Activated CD4-positive, alpha-beta memory T cell treated with anti-CD3 and anti-CD28 coated beads for 36 hours (primary cell): ENCODE results near the gene IPO4. TPM values are rescaled to one million over a fixed set of nuclear protein-coding genes. Genes with fewer than 3 reads are reported as not detected.

Experiments used
- CTCF ChIA-PET: fragments of 350-600 bp; sonication (Branson Sonifier 250); formaldehyde crosslinking; loops from one replicate; lab custom pipeline; 2021; ENCODE audit warnings: antibody characterized with exemption, inconsistent platforms; lab: Charles Lee
- POLR2A ChIA-PET: fragments of 350-600 bp; sonication (Branson Sonifier 250); formaldehyde crosslinking; loops from one replicate; lab custom pipeline; 2021; ENCODE audit warnings: antibody characterized with exemption; lab: Charles Lee
- DNase-seq: peaks from one replicate; pipeline ENCODE4 v3.0.0-alpha.2; 2020
- H3K27ac Mint-ChIP-seq: one replicate; pipeline ENCODE4 v1.8.0; 2021; ENCODE audit warnings: mixed read lengths
- H3K27me3 Mint-ChIP-seq: one replicate; pipeline ENCODE4 v1.8.0; 2021; ENCODE audit warnings: mixed read lengths
- H3K36me3 Mint-ChIP-seq: one replicate; pipeline ENCODE4 v1.8.0; 2021; ENCODE audit warnings: mixed read lengths
- H3K4me1 Mint-ChIP-seq: one replicate; pipeline ENCODE4 v1.8.0; 2021; ENCODE audit warnings: low read depth, mixed read lengths
- H3K4me3 Mint-ChIP-seq: one replicate; pipeline ENCODE4 v1.8.0; 2021; ENCODE audit warnings: mild to moderate bottlenecking, mixed read lengths
- H3K9me3 Mint-ChIP-seq: one replicate; pipeline ENCODE4 v1.8.0; 2021; ENCODE audit warnings: mixed read lengths
- intact Hi-C: fragments of 100-400 bp; cut with micrococcal nuclease; formaldehyde crosslinking; loops from one replicate; pipeline ENCODE4 v1.15.1; 2023
- microRNA-seq: library from miRNA; unstranded; fragments of <30 nt; microRNA quantifications from one replicate; pipeline ENCODE4 v1.2.0, GENCODE V29; 2022; ENCODE audit warnings: borderline number of aligned reads, borderline microRNAs expressed, borderline replicate concordance
- total RNA-seq, 2 experiments: library from RNA; stranded (reverse); gene quantifications; one replicate each; pipeline ENCODE4 v1.2.3, GENCODE V29; 2021

The IPO4 gene
- total RNA-seq, 2 experiments from 2014 or later: 69.5 to 72.6 TPM

DNA sequence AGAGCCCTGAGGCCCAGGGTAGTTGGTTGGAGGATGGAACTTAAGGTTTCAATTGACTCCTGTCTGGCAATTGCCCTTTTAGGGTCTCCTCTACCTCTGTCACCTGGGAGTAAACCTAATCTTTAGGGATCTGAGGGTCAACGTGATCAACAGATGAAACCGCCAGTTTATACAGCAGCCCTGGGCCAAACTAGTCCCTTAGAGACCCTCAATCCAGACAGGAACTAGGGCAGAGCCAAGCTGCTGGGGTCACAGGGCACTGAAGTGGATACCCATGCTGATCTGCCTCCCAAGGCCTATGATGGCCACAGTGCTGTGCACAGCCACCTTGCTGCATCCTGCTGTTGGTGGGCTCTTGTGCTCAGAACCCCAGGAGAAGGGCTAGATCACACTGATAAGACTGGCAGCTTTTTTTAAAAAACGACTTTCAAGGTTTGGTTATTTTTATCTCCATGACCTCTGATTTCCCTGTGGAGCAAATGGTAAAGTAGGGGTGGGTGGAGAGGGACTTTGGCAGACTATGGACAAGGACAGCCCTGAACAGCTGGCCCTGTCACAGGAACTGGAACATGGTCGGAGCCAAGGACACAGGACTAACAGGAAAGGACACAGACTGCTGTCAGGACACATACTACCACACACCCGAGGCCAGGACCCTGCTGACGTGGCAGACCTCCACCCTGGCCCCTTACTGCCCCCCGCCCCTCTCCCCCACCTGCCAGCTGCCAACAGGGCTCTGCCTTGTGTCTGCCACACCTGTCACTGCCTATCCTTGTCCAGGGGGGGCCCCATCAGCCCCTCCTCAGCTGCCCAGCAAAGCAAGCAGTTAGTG lies 57.7 kb downstream of the IPO4 start:
- Mint-ChIP-seq H3K27me3 (no peaks in the 10 kb centered on the region), H3K36me3 (no peaks in the 10 kb centered on the region), H3K4me3 (no peak overlapping the region), H3K4me1 (peaks cover 24% of the 10 kb centered on the region), H3K27ac (no peak overlapping the region), H3K9me3 (no peaks in the 10 kb centered on the region)
- ChIA-PET POLR2A (no interaction called here), CTCF (interaction anchor here (0.6 to 0.9 kb wide), 3 partner anchors 10 to 167 kb away, joined by 3 read pairs; partner anchors contain the start of gene EMC9)
- no peak for DNase-seq
- intact Hi-C loops: no loop called here

DNA sequence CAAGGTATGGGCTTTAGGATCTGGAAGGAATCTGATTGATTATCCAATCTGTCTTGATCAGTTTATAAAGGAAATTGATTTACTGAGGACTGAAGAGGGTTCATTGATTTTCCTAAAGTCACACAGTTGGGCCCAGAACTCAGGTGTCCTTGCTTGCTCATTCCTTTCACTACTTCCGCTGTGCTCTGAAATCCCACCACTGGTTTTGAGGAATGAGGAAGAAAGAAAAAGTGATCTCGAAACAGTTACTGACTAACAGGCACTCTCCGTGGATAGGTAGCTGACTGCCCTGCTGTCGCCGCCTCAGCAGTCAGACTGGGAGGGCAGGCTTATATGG lies 58.3 kb downstream of the IPO4 start, which contains the start of gene FITM1:
Gene FITM1 (plus strand): TSS at position 280 of the 337 bp plus-strand sequence. CDS start 905 bp downstream, outside the sequence.
- intact Hi-C loops: no loop called here
- Mint-ChIP-seq H3K27me3 (no peaks in the 10 kb centered on the region), H3K27ac (no peak within 1 kb of the TSS), H3K4me1 (peaks cover 22% of the 10 kb centered on the region), H3K4me3 (no peak within 1 kb of the TSS), H3K9me3 (no peaks in the 10 kb centered on the region), H3K36me3 (no peaks in the 10 kb centered on the region)
- CTCF ChIA-PET: interaction anchor here (0.8 to 0.9 kb wide), 2 partner anchors 11 to 72 kb away, joined by 3 read pairs; partner anchors contain the start of gene EMC9
- no peak for DNase-seq
- POLR2A ChIA-PET: no interaction called here

Small RNAs within 50 kb of the gene (microRNA-seq; reads per million reads assigned to microRNA genes)
- gene MIR7703: not detected

Other genes starting within 250 kb of the IPO4 start
- 10 to 100 TPM; 25.7 to 27.0 TPM for gene DHRS4, start 235.0 kb downstream of the IPO4 start, total RNA-seq
- 10 to 100 TPM; 27.6 to 29.6 TPM for gene DHRS4L2, start 199.9 kb downstream of the IPO4 start, total RNA-seq
- under 1 TPM; 0.75 to 1.00 TPM for gene CARMIL3, start 136.8 kb downstream of the IPO4 start, total RNA-seq
- not detected for gene CPNE6, start 117.3 kb downstream of the IPO4 start, total RNA-seq
- gene PCK2, start 94.5 kb downstream of the IPO4 start, total RNA-seq: 100 to 1,000 TPM; 118 to 125 TPM
- gene DCAF11, start 74.0 kb downstream of the IPO4 start, total RNA-seq: 10 to 100 TPM; 85.6 to 91.8 TPM
- gene NRL, start 73.9 kb downstream of the IPO4 start, total RNA-seq: 1 to 10 TPM; 1.2 to 1.9 TPM
- under 1 TPM in 1 of 2 experiments, not detected in 1; 0.86 TPM for gene FITM1, start 58.2 kb downstream of the IPO4 start, total RNA-seq
- 100 to 1,000 TPM; 403 to 427 TPM for gene PSME1, start 52.6 kb downstream of the IPO4 start, total RNA-seq
- 10 to 100 TPM; 40.0 to 40.9 TPM for gene EMC9, start 47.2 kb downstream of the IPO4 start, total RNA-seq
- gene PSME2, start 42.2 kb downstream of the IPO4 start, total RNA-seq: 100 to 1,000 TPM; 404 to 411 TPM
- gene RNF31, start 41.3 kb downstream of the IPO4 start, total RNA-seq: 10 to 100 TPM; 75.5 to 80.4 TPM
- gene IRF9, start 27.6 kb downstream of the IPO4 start, total RNA-seq: 100 to 1,000 TPM; 158 to 172 TPM
- gene REC8, start 16.7 kb downstream of the IPO4 start, total RNA-seq: 10 to 100 TPM; 24.9 to 27.9 TPM
- gene TM9SF1, start 6.6 kb upstream of the IPO4 start, total RNA-seq: 10 to 100 TPM; 23.7 to 26.7 TPM
- gene TSSK4, start 16.9 kb upstream of the IPO4 start, total RNA-seq: under 1 TPM in 1 of 2 experiments, not detected in 1; 0.50 TPM
- 10 to 100 TPM; 79.0 to 84.6 TPM for gene CHMP4A, start 24.7 kb upstream of the IPO4 start, total RNA-seq
- gene MDP1, start 27.2 kb upstream of the IPO4 start, total RNA-seq: 10 to 100 TPM; 14.2 to 15.8 TPM
- gene NEDD8, start 43.6 kb upstream of the IPO4 start, total RNA-seq: 100 to 1,000 TPM; 202 to 213 TPM
- gene GMPR2, start 44.1 kb upstream of the IPO4 start, total RNA-seq: 10 to 100 TPM; 56.9 to 64.6 TPM
- 100 to 1,000 TPM in 1 of 2 experiments, 10 to 100 TPM in 1; 94.9 to 101 TPM for gene TINF2, start 53.8 kb upstream of the IPO4 start, total RNA-seq
- 1 to 10 TPM; 3.7 to 4.5 TPM for gene TGM1, start 74.4 kb upstream of the IPO4 start, total RNA-seq
- gene RABGGTA, start 82.8 kb upstream of the IPO4 start, total RNA-seq: 10 to 100 TPM; 39.5 to 40.6 TPM
- 10 to 100 TPM; 14.7 to 14.9 TPM for gene DHRS1, start 111.0 kb upstream of the IPO4 start, total RNA-seq
- 10 to 100 TPM; 30.7 to 30.9 TPM for gene NOP9, start 111.0 kb upstream of the IPO4 start, total RNA-seq
- 10 to 100 TPM; 22.6 to 25.8 TPM for gene CIDEB, start 119.2 kb upstream of the IPO4 start, total RNA-seq
- 1 to 10 TPM; 9.4 to 9.6 TPM for gene LTB4R2, start 121.3 kb upstream of the IPO4 start, total RNA-seq
- gene LTB4R, start 122.7 kb upstream of the IPO4 start, total RNA-seq: 10 to 100 TPM; 15.4 to 16.7 TPM
- gene ADCY4, start 146.3 kb upstream of the IPO4 start, total RNA-seq: 1 to 10 TPM; 1.6 to 2.4 TPM
- gene RIPK3, start 151.2 kb upstream of the IPO4 start, total RNA-seq: 10 to 100 TPM; 11.0 to 11.8 TPM
- gene NFATC4, start 179.4 kb upstream of the IPO4 start, total RNA-seq: not detected
- under 1 TPM; 0.02 to 0.22 TPM for gene NYNRIN, start 210.2 kb upstream of the IPO4 start, total RNA-seq
- 1 to 10 TPM; 8.6 to 9.3 TPM for gene CBLN3, start 240.9 kb upstream of the IPO4 start, total RNA-seq
- 10 to 100 TPM; 62.5 to 62.9 TPM for gene KHNYN, start 241.1 kb upstream of the IPO4 start, total RNA-seq